GM18507 (cell line): ENCODE measurements around the gene KRTAP9-7.
"Not testable (repeated sequence)": the region's sequence is repeated elsewhere in the genome, so short reads cannot be mapped to it uniquely, and the experiment has no call there.

Experiments used
- DNase-seq: peaks from one replicate; pipeline ENCODE4 v3.0.0; 2011; ENCODE audit warnings: low read depth; ENCODE audit not compliant: insufficient read length; ENCODE audit errors: extremely low spot score
- FAIRE-seq: peaks from 2 replicates; lab custom pipeline; 2011; peaks lifted over from hg19 to GRCh38; lab: Jason Lieb, UNC

KRTAP9-7 gene, protein sequence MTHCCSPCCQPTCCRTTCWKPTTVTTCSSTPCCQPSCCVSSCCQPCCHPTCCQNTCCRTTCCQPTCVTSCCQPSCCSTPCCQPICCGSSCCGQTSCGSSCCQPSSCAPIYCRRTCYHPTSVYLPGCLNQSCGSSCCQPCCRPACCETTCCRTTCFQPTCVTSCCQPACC

DNA sequence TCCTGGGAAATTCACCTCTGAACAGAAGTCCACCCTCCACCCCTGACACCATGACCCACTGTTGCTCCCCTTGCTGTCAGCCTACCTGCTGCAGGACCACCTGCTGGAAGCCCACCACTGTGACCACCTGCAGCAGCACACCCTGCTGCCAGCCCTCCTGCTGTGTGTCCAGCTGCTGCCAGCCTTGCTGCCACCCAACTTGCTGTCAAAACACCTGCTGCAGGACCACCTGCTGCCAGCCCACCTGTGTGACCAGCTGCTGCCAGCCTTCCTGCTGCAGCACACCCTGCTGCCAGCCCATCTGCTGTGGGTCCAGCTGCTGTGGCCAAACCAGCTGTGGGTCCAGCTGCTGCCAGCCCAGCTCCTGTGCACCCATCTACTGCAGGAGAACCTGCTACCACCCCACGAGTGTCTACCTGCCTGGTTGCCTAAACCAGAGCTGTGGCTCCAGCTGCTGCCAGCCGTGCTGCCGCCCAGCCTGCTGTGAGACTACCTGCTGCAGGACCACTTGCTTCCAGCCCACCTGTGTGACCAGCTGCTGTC, at the start of gene KRTAP9-7:
Gene KRTAP9-7, plus strand, starts transcription at position 51 of the 543 bp plus-strand sequence. Its CDS starts 0 bp downstream, at position 51.
- FAIRE-seq, DNase-seq: not testable (repeated sequence)

DNA sequence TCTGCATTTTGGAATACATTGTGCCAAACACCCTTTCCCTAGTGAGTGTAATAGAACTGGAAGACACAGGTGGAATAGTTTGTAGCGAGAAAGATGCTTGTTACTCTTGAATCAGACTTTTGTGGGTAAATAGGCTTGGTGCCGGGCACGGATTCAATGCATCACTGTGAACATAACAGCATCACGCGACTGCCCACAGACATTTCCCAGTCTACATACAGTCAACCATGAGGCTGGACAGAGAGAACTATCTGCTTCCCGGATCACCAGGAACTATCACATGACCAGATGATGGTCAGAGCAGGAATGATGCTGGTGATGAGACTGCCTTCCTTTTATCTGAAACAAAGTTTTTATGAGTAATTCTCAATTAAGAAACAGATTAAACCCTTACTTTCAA, 49.4 kb upstream of the KRTAP9-7 start:
- FAIRE-seq (no peak), DNase-seq (no peak)

DNA sequence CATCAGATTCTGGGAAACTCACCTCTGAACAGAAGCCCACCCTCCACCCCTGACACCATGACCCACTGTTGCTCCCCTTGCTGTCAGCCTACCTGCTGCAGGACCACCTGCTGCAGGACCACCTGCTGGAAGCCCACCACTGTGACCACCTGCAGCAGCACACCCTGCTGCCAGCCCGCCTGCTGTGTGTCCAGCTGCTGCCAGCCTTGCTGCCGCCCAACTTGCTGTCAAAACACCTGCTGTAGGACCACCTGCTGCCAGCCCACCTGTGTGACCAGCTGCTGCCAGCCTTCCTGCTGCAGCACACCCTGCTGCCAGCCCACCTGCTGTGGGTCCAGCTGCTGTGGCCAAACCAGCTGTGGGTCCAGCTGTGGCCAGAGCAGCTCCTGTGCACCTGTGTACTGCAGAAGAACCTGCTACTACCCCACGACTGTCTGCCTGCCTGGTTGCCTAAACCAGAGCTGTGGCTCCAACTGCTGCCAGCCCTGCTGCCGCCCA, 48.9 kb upstream of the KRTAP9-7 start, which contains the start of gene KRTAP9-2:
Gene KRTAP9-2, plus strand, starts transcription at position 51 of the 498 bp plus-strand sequence. Its CDS starts 7 bp downstream, at position 58.
- not testable (repeated sequence) for DNase-seq, FAIRE-seq

DNA sequence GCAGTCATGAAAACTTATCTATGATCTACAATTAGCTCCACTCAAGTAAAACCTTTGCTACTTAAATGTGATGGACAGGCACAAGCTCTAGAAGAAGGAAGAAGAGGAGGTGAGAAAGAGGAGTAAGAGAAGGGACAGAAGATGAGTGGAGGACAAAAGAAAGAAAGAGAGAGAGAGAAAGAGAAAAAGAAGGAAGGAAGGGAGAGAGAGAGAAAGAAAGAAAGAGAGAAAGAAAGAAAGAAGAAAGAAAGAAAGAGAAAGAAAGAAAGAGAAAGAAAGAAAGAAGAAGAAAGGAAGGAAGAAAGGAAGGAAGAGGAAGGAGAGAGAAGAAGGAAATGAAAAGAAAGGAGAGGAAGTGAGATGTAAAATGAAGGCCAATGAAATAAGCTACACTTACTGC, 45.4 kb upstream of the KRTAP9-7 start:
- FAIRE-seq (no peak), DNase-seq (no peak)

DNA sequence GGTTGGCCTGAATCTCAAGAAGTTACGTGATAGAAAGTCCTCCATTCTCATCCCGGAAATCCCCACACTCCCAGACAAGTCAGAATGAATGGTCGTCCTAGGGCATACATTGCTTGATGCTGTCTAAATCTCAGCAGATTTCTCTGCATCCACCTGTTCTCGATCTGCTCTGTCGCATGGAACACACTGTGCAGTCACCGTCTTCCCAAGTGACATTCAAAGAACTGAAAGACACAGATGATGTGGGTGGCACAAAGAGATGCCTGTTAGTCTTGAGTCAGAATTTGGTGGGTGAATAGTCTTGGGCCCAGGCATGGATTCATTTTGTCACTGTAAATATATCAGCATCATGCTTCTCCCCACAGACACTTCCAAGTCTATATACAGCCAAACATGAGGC, 43.8 kb upstream of the KRTAP9-7 start:
- FAIRE-seq (no peak), DNase-seq (no peak)

DNA sequence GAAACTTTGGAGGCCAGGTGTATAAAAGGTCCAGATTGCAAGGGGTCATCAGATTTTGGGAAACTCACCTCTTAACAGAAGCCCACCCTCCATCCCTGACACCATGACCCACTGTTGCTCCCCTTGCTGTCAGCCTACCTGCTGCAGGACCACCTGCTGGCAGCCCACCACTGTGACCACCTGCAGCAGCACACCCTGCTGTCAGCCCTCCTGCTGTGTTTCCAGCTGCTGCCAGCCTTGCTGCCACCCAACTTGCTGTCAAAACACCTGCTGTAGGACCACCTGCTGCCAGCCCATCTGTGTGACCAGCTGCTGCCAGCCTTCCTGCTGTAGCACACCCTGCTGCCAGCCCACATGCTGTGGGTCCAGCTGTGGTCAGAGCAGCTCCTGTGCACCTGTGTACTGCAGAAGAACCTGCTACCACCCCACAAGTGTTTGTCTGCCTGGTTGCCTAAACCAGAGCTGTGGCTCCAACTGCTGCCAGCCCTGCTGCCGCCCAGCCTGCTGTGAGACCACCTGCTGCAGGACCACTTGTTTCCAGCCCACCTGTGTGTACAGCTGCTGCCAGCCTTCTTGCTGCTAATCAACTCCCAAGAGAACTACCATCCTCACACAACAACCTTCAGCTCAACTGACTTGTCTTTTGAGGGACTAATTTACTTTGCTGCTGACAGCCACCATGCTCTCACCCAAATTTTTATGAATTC, 42.9 kb upstream of the KRTAP9-7 start, which contains the start of gene KRTAP9-3:
Gene KRTAP9-3, plus strand, starts transcription at position 51 of the 707 bp plus-strand sequence. Its CDS starts 53 bp downstream, at position 104.
- not testable (repeated sequence) for DNase-seq, FAIRE-seq

DNA sequence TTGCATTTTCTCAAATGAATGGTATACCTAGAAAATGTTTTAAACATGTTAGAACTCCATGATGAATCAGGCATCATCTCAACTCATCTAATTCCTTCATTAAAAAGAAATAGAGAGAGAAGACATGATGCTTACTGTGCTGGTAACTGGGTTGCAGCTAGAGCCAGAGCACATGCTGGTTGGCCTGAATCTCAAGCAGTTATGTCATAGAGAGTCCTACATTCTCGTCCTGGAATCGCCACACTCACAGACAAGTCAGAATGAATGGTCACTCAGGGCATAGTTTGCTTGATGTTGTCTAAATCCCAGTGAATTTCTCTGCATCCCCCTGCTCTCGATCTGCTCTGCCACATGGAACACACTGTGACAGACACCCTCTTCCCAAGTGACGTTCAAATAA, 38.4 kb upstream of the KRTAP9-7 start:
- FAIRE-seq, DNase-seq: not testable (repeated sequence)

DNA sequence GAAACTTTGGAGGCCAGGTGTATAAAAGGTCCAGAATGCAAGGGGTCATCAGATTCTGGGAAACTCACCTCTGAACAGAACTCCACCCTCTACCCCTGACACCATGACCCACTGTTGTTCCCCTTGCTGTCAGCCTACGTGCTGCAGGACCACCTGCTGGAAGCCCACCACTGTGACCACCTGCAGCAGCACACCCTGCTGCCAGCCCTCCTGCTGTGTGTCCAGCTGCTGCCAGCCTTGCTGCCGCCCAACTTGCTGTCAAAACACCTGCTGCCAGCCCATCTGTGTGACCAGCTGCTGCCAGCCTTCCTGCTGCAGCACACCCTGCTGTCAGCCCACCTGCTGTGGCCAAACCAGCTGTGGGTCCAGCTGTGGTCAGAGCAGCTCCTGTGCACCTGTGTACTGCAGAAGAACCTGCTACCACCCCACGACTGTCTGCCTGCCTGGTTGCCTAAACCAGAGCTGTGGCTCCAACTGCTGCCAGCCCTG, 37.5 kb upstream of the KRTAP9-7 start, which contains the start of gene KRTAP9-8:
Gene KRTAP9-8, plus strand, starts transcription at position 51 of the 489 bp plus-strand sequence. Its CDS starts 53 bp downstream, at position 104.
- not testable (repeated sequence) for DNase-seq

DNA sequence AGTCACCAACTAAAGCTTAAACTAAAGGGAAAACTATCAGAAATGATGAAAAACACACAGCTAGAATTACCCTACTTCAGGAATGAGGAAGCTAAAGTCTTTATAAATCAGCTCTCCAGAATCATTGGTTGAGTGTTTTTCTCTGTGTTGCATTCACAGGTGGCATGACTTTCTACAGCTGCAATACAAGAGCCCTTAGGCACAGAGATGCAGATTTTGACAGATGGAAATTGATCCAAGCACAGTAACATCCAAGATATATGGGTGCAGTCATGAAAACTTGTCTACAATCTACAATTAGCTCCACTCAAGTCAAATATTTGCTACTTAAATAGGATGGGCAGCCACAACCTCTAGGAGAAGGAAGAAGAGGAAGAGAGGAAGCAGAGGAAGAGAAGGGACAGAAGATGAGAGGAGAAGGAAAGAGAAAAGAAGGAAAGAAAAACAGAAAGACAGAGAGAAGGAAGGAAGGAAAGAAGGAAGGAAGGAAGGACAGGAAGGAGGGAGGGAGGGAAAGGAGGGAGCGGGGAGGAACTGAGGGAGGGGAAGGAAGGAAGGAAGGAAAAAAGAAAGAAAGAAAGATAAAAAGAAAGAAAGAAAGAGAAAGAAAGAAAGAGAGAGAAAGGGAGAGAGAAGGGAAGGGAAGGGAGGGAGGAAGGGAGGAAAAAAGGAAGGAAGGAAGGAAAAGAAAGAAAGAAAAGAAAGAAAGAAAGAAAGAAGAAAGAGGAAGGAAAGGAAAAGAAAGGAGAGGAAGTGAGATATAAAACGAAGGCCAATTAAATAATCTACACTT, 28.3 kb upstream of the KRTAP9-7 start:
- not testable (repeated sequence) for DNase-seq, FAIRE-seq

More for the DNA sequence above, 37.5 kb upstream of the KRTAP9-7 start, which contains the start of gene KRTAP9-8:
- not testable (repeated sequence) for FAIRE-seq

DNA sequence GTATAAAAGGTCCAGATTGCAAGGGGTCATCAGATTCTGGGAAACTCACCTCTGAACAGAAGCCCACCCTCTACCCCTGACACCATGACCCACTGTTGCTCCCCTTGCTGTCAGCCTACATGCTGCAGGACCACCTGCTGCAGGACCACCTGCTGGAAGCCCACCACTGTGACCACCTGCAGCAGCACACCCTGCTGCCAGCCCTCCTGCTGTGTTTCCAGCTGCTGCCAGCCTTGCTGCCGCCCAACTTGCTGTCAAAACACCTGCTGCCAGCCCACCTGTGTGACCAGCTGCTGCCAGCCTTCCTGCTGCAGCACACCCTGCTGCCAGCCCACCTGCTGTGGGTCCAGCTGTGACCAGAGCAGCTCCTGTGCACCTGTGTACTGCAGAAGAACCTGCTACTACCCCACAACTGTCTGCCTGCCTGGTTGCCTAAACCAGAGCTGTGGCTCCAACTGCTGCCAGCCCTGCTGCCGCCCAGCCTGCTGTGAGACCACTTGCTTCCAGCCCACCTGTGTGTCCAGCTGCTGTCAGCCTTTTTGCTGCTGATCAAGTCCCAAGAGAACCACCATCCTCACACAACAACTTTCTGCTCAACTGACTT, 25.8 kb upstream of the KRTAP9-7 start, which contains the start of gene KRTAP9-4:
Gene KRTAP9-4, plus strand, starts transcription at position 51 of the 604 bp plus-strand sequence. Its CDS starts 34 bp downstream, at position 85.
- FAIRE-seq: not testable (repeated sequence)

DNA sequence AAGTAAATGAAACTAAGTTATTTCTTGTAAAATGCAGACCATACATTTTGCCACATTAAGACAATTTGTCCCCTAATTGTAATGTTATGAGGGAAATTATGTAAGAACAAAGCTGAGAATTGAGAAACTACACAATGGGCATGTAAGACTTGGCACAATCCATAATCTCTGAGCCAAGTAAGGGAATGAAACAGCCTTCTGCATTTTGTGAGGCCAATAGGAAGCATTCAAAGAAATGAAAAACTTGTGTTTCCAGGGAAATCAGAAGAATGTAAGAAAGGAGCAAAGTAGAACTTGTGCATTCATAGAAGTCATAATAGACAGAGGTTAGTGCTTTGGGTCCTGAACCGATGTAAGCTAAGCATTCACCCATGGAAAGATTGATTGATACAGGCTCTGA, 24.2 kb upstream of the KRTAP9-7 start:
- FAIRE-seq (no peak), DNase-seq (no peak)

More for the DNA sequence above, 25.8 kb upstream of the KRTAP9-7 start, which contains the start of gene KRTAP9-4:
- DNase-seq: not testable (repeated sequence)

DNA sequence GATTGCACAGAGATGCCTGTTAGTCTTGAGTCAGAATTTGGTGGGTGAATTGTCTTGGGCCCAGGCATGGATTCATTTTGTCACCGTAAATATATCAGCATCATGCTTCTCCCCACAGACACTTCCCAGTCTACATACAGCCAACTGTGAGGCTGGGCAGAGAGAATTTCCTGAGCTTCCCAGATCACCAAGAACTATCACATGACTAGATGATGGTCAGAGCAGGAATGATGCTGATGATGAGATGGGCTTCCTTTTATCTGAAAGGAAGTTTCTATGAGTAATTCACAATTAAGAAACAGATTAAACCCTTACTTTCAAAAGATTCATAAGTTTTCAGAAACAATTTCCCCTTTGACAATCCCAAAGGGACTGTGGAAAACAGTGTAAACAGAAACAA, 20.6 kb upstream of the KRTAP9-7 start:
- FAIRE-seq (no peak), DNase-seq (no peak)

DNA sequence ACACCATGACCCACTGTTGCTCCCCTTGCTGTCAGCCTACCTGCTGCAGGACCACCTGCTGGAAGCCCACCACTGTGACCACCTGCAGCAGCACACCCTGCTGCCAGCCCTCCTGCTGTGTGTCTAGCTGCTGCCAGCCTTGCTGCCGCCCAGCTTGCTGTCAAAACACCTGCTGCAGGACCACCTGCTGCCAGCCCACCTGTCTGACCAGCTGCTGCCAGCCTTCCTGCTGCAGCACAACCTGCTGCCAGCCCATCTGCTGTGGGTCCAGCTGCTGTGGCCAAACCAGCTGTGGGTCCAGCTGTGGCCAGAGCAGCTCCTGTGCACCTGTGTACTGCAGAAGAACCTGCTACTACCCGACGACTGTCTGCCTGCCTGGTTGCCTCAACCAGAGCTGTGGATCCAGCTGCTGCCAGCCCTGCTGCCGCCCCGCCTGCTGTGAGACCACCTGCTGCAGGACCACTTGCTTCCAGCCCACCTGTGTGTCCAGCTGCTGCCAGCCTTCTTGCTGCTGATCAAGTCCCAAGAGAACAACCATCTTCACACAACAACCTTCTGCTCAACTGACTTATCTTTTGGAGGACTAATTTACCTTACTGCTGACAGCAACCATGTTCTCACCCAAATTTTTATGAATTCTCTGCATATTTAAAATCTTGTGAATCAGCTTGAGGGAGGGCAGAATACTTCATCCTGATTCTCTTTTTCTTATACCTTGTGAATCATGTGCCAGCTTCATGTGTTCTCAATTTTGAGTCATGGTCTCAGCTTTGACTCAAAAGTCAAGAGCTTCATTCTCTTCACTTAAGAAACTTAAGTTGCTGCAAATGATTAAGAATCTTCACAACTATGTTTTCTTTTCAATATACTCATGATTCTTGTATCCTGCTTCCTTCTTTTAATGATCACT, 19.9 kb upstream of the KRTAP9-7 start, which contains the start of gene KRTAP9-9:
Gene KRTAP9-9, plus strand, starts transcription at position 4 of the 910 bp plus-strand sequence.
- FAIRE-seq, DNase-seq: not testable (repeated sequence)

DNA sequence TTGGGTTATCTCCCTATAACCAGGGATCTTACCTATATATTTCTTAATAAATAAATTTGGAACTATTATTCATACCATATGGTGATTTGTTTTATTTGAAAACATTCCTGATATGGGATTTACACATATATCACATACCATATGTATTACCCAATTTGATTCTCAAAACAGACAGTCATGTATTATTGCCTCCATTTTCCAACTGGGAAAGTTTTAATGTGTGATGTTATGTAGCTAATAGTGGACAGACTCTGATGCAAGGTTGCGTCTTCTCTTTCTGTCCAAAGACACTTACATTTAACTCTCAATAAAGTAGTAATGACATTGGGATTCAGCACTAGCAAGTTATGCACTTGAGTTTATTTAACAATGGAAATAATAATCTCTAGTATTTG, 19.2 kb upstream of the KRTAP9-7 start:
- no peak for FAIRE-seq

DNA sequence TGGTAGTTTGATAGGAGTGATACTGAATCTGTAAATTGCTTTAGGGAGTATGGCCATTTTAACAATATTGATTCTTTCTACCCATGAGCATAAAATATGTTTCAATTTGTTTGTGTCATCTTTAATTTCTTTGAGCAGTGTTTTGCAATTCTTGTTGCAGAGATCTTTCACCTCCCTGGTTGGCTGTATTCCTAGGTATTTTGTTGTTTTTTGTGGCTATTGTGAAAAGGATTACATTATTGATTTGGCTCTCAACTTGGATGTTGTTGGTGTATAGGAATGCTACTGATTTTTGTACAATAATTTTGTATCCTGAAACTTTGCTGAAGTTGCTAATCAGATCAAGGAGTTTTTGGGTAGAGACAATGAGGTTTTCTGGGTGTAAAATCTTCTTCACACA, 17.1 kb upstream of the KRTAP9-7 start:
- DNase-seq: no peak
- FAIRE-seq: no peak

More for the DNA sequence above, 19.2 kb upstream of the KRTAP9-7 start:
- no peak for DNase-seq

DNA sequence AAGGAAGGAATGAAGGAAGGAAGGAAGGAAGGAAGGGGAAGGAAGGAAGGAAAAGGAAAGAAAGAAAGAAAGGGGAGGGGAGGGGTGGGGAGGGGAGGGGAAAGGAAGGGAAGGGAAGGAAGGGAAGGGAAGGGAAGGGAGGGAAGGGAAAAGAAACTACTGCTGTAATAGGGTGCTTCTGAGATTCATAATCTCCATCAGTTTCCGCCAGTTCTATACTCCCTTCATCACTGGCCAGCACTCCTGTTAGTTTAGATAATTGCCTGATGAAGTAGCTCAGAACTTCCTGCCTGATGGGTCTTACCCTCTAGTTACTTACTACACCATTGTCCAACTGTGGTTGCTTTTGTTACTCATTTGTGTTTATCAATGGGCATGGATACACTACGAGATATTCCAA, 12.3 kb upstream of the KRTAP9-7 start:
- no peak for DNase-seq
- no peak for FAIRE-seq

DNA sequence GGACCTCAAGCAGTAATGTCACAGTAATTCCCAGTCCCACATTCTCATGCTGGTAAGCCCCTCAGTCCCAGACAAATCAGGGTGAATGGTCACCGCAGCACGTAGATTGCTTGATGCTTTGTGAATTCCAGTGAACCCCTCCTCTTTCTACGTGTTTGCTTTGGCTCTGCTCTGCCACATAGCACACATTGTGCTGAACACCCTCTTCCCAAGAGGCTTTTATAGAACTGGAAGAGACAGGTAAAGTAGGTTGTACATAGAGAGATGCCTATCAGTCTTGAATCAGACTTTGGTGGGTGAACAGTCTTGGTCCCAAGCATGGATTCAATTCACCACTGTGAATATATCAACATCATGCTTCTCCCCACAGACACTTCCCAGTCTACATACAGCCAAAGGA, 10.9 kb upstream of the KRTAP9-7 start:
- FAIRE-seq: no peak
- no peak for DNase-seq
